B cell (primary cell): ENCODE data around the gene ASB4. TPM values are rescaled to one million over a fixed set of nuclear protein-coding genes. Genes with fewer than 3 reads are reported as not detected.

ENCODE experiments used
- ATAC-seq: fragments of 200-7000 bp; cut with Tn5 transposase; one replicate; pipeline ENCODE4 v1.10.0; 2021; ENCODE audit warnings: low read depth, mild to moderate bottlenecking, moderate number of reproducible peaks, moderate library complexity
- CTCF ChIA-PET: fragments of 350-600 bp; sonication (Branson Sonifier 250); formaldehyde crosslinking; loops from one replicate; lab custom pipeline; 2021; ENCODE audit warnings: antibody characterized with exemption, inconsistent platforms; lab: Charles Lee
- POLR2A ChIA-PET: fragments of 350-600 bp; sonication (Branson Sonifier 250); formaldehyde crosslinking; loops from one replicate; lab custom pipeline; 2021; ENCODE audit warnings: antibody characterized with exemption; lab: Charles Lee
- DNase-seq: peaks from one replicate; pipeline ENCODE4 v3.0.0; 2013
- H2AFZ ChIP-seq: 2 replicates; pipeline ENCODE4 v1.6.1; 2012; ENCODE audit warnings: mild to moderate bottlenecking, low read depth, low read length; ENCODE audit not compliant: insufficient read depth, poor library complexity, severe bottlenecking
- H3K27ac ChIP-seq, 2 donors: 1 replicate in 1 of 2; 2 replicates in 1 of 2; pipeline ENCODE4 v1.5.1; 2012 to 2013; ENCODE audit warnings: low read length in 2 of 2, mild to moderate bottlenecking in 2 of 2, moderate library complexity in 1 of 2
- H3K27me3 ChIP-seq, 4 experiments: fragments of 200-600 bp in 1 of 4; sonication (generic) in 1 of 4; replicated peaks in 1 of 4; 1 replicate in 2 of 4; 2 replicates in 2 of 4; pipeline versions ENCODE4 v1.6.1 to v1.7.0; 2013 to 2016; ENCODE audit warnings: low read length in 3 of 4, mild to moderate bottlenecking in 2 of 4, mixed read lengths in 1 of 4, moderate library complexity in 1 of 4; ENCODE audit not compliant: insufficient read depth in 4 of 4, control insufficient read depth in 3 of 4; ENCODE audit errors: control extremely low read depth in 1 of 4
- H3K36me3 ChIP-seq, 2 experiments: replicated peaks in 1 of 2; 1 replicate in 1 of 2; 2 replicates in 1 of 2; pipeline versions ENCODE4 v1.6.1 to v1.7.1; 2013; ENCODE audit warnings: low read length in 1 of 2; ENCODE audit not compliant: insufficient read depth in 2 of 2, control insufficient read depth in 1 of 2; ENCODE audit errors: control extremely low read depth in 1 of 2, extremely low read depth in 1 of 2
- H3K4me1 ChIP-seq, 2 donors: fragments of 200-600 bp in 1 of 2; sonication (generic) in 1 of 2; 1 replicate in 1 of 2; 2 replicates in 1 of 2; pipeline versions ENCODE4 v1.5.1 to v1.6.1; 2013 to 2017; ENCODE audit warnings: low read length in 2 of 2; ENCODE audit not compliant: control insufficient read depth in 2 of 2, insufficient read depth in 2 of 2
- H3K4me2 ChIP-seq: replicated peaks from 2 replicates; pipeline ENCODE3; 2012; ENCODE audit warnings: mild to moderate bottlenecking, low read depth, low read length; ENCODE audit not compliant: poor library complexity, severe bottlenecking
- H3K4me3 ChIP-seq, 5 experiments: fragments of 200-600 bp in 1 of 5; sonication (generic) in 1 of 5; 1 replicate in 3 of 5; 2 replicates in 2 of 5; pipeline versions ENCODE4 v1.5.1 to v1.7.0; 2011 to 2016; ENCODE audit warnings: low read length in 4 of 5, mild to moderate bottlenecking in 4 of 5, low read depth in 2 of 5, control low read depth in 1 of 5, moderate library complexity in 1 of 5; ENCODE audit not compliant: insufficient read depth in 1 of 5; ENCODE audit errors: control extremely low read depth in 1 of 5, extremely low read depth in 1 of 5
- H3K79me2 ChIP-seq: fragments of 200-600 bp; sonication (generic); one replicate; pipeline ENCODE4 v1.6.0; 2016; ENCODE audit warnings: low read length; ENCODE audit not compliant: control insufficient read depth, insufficient read depth
- H3K9ac ChIP-seq: fragments of 200-600 bp; sonication (generic); 2 replicates; pipeline ENCODE4 v1.6.1; 2017; ENCODE audit warnings: mild to moderate bottlenecking, low read length, moderate library complexity
- H3K9me3 ChIP-seq, 3 donors: one replicate each; pipeline versions ENCODE4 v1.6.1 to v1.7.1; 2013; ENCODE audit warnings: low read length in 2 of 3; ENCODE audit not compliant: control insufficient read depth in 2 of 3, insufficient read depth in 1 of 3; ENCODE audit errors: control extremely low read depth in 1 of 3
- H4K20me1 ChIP-seq: 2 replicates; pipeline ENCODE4 v1.6.0; 2012; ENCODE audit warnings: mild to moderate bottlenecking, low read length; ENCODE audit not compliant: insufficient read depth, control insufficient read depth, poor library complexity, severe bottlenecking
- H3K27ac Mint-ChIP-seq: one replicate; pipeline ENCODE4 v1.8.0; 2021; ENCODE audit warnings: mixed read lengths
- H3K27me3 Mint-ChIP-seq: one replicate; pipeline ENCODE4 v1.8.0; 2021; ENCODE audit warnings: mixed read lengths
- H3K4me1 Mint-ChIP-seq: one replicate; pipeline ENCODE4 v1.8.0; 2021; ENCODE audit warnings: mixed read lengths
- H3K4me3 Mint-ChIP-seq: one replicate; pipeline ENCODE4 v1.8.0; 2021; ENCODE audit warnings: mixed read lengths
- H3K9me3 Mint-ChIP-seq: one replicate; pipeline ENCODE4 v1.8.0; 2022; ENCODE audit warnings: mixed read lengths; ENCODE audit not compliant: insufficient read depth
- CTCF ChIP-seq: fragments of 200-600 bp; IDR thresholded peaks from one replicate; pipeline ENCODE4 v1.8.0; 2022; ENCODE audit warnings: antibody characterized with exemption, mild to moderate bottlenecking
- EZH2 ChIP-seq: IDR thresholded peaks from 2 replicates; pipeline ENCODE4 v1.6.1; 2012; ENCODE audit warnings: borderline replicate concordance, low read depth, mild to moderate bottlenecking, moderate library complexity, low read length; ENCODE audit not compliant: insufficient read depth, poor library complexity, severe bottlenecking
- WGBS: methylation state at CpG from one replicate; pipeline ENCODE4 v1.1.5; 2013; ENCODE audit warnings: missing lambda C conversion rate; ENCODE audit not compliant: insufficient coverage; 5-methylcytosine and 5-hydroxymethylcytosine counted together
- intact Hi-C: fragments of 100-400 bp; cut with micrococcal nuclease; formaldehyde crosslinking; loops from one replicate; pipeline ENCODE4 v1.10.0; 2022
- polyA plus RNA-seq: library from polyadenylated mRNA; depleted of rRNA; stranded (reverse); fragments of >200 nt; gene quantifications from 2 replicates; pipeline ENCODE4 v1.2.3, GENCODE V29; 2012
- total RNA-seq, 2 donors: library from RNA; stranded (reverse); fragments of 120-200 nt in 1 of 2; gene quantifications; 1 replicate in 1 of 2; 2 replicates in 1 of 2; pipeline versions ENCODE4 v1.2.3 to v1.2.4, GENCODE V29; 2013 to 2022

ASB4 gene
- total and polyA plus RNA-seq, 2 donors (not counting 1 experiment from before 2014, with no cell fraction given): not detected

GRCh38 chr7:95467912-95468607 is 17.7 kb upstream of the ASB4 start:
- Histone ChIP-seq H3K9ac (no peak overlapping the region), H3K79me2 (no peaks in the 10 kb centered on the region), H3K27ac (no peak overlapping the region), H4K20me1 (no peaks in the 10 kb centered on the region), H3K4me2 (no peak overlapping the region), H3K9me3 (no peaks in the 10 kb centered on the region), H3K36me3 (no peaks in the 10 kb centered on the region), H2AFZ (no peak overlapping the region), H3K4me1 (peaks cover 6% of the 10 kb centered on the region in 2 donors), H3K4me3 (no peak overlapping the region), H3K27me3 (no peaks in the 10 kb centered on the region)
- intact Hi-C loops: no loop called here
- H3K27ac Mint-ChIP-seq: no peak overlapping the region
- ATAC-seq: no peak
- H3K4me3 Mint-ChIP-seq: no peak overlapping the region
- ChIA-PET CTCF (interaction anchor here (1.1 to 1.4 kb wide), 2 partner anchors 9 to 12 kb away, joined by 4 to 5 read pairs; no protein-coding TSS in a partner anchor), POLR2A (no interaction called here)
- H3K4me1 Mint-ChIP-seq: peaks cover 10% of the 10 kb centered on the region
- TF ChIP-seq CTCF (no peak), EZH2 (no peak)
- peaks cover 6% of the 10 kb centered on the region for H3K27me3 Mint-ChIP-seq
- no CpG with 5 or more reads among the region's 1 CpG for WGBS
- no peaks in the 10 kb centered on the region for H3K9me3 Mint-ChIP-seq
- DNase-seq: no peak

GRCh38 chr7:95469187-95469586 is 16.6 kb upstream of the ASB4 start:
- TF ChIP-seq CTCF (no peak), EZH2 (no peak)
- no CpG with 5 or more reads among the region's 1 CpG for WGBS
- intact Hi-C loops: no loop called here
- no peaks in the 10 kb centered on the region for H3K27me3 ChIP-seq
- ChIA-PET CTCF (no interaction called here), POLR2A (no interaction called here)
- no peaks in the 10 kb centered on the region for H3K36me3 ChIP-seq
- H3K4me2 ChIP-seq: no peak overlapping the region
- no peak for ATAC-seq
- no peak overlapping the region for H2AFZ ChIP-seq
- Mint-ChIP-seq H3K27ac (no peak overlapping the region), H3K4me1 (peaks cover 10% of the 10 kb centered on the region), H3K27me3 (peaks cover 6% of the 10 kb centered on the region), H3K9me3 (no peaks in the 10 kb centered on the region), H3K4me3 (no peak overlapping the region)
- H3K4me1 ChIP-seq: peaks cover 6% of the 10 kb centered on the region in 2 donors
- H3K27ac ChIP-seq: no peak overlapping the region
- no peaks in the 10 kb centered on the region for H3K79me2 ChIP-seq
- DNase-seq: no peak
- H3K4me3 ChIP-seq: no peak overlapping the region
- H4K20me1 ChIP-seq: no peaks in the 10 kb centered on the region
- H3K9me3 ChIP-seq: no peaks in the 10 kb centered on the region
- H3K9ac ChIP-seq: no peak overlapping the region
